CD4-positive, alpha-beta T cell (primary cell): ENCODE data around the gene PHF11. TPM values are rescaled to one million over a fixed set of nuclear protein-coding genes. Genes with fewer than 3 reads are reported as not detected.

Experiments
- ATAC-seq: fragments of 200-7000 bp; cut with Tn5 transposase; one replicate; pipeline ENCODE4 v1.10.0; 2022; ENCODE audit warnings: mild to moderate bottlenecking; ENCODE audit not compliant: poor library complexity
- CTCF ChIA-PET: fragments of 350-600 bp; sonication (Branson Sonifier 250); formaldehyde crosslinking; loops from one replicate; lab custom pipeline; 2021; ENCODE audit warnings: antibody characterized with exemption, inconsistent platforms; lab: Charles Lee
- POLR2A ChIA-PET: fragments of 350-600 bp; sonication (Branson Sonifier 250); formaldehyde crosslinking; loops from one replicate; lab custom pipeline; 2021; ENCODE audit warnings: antibody characterized with exemption, inconsistent platforms; lab: Charles Lee
- DNase-seq, 14 experiments: peaks; one replicate each; pipeline ENCODE4 v3.0.0-alpha.2; 2013 to 2020; ENCODE audit warnings: mixed read lengths in 2 of 14
- H3K27ac ChIP-seq, 2 donors: one replicate each; pipeline versions ENCODE4 v1.5.1 to v1.7.0; 2013; ENCODE audit warnings: low read length in 2 of 2, low read depth in 1 of 2, mild to moderate bottlenecking in 1 of 2
- H3K27me3 ChIP-seq, 2 experiments: 1 replicate in 1 of 2; 2 replicates in 1 of 2; pipeline versions ENCODE4 v1.6.1 to v1.7.0; 2013; ENCODE audit warnings: low read length in 2 of 2, control low read depth in 1 of 2, mild to moderate bottlenecking in 1 of 2, moderate library complexity in 1 of 2; ENCODE audit not compliant: insufficient read depth in 2 of 2, control insufficient read depth in 1 of 2
- H3K36me3 ChIP-seq: one replicate; pipeline ENCODE4 v1.6.1; 2013; ENCODE audit warnings: low read length, control low read depth; ENCODE audit not compliant: insufficient read depth
- H3K4me1 ChIP-seq: one replicate; pipeline ENCODE4 v1.6.1; 2013; ENCODE audit warnings: low read length, control low read depth; ENCODE audit not compliant: insufficient read depth
- H3K4me3 ChIP-seq: one replicate; pipeline ENCODE4 v1.5.1; 2013; ENCODE audit warnings: mild to moderate bottlenecking, low read length, moderate library complexity
- H3K9me3 ChIP-seq, 2 experiments: 1 replicate in 1 of 2; 2 replicates in 1 of 2; pipeline versions ENCODE4 v1.6.1 to v1.7.0; 2013; ENCODE audit warnings: low read length in 2 of 2, mild to moderate bottlenecking in 2 of 2, control low read depth in 1 of 2, moderate library complexity in 1 of 2; ENCODE audit not compliant: control insufficient read depth in 1 of 2, insufficient read depth in 1 of 2
- H3K27ac Mint-ChIP-seq: one replicate; pipeline ENCODE4 v1.8.0; 2020; ENCODE audit warnings: mixed read lengths
- H3K27me3 Mint-ChIP-seq: one replicate; pipeline ENCODE4 v1.8.0; 2021; ENCODE audit warnings: mixed read lengths
- H3K36me3 Mint-ChIP-seq: one replicate; pipeline ENCODE4 v1.8.0; 2021; ENCODE audit warnings: low read depth, mixed read lengths
- H3K4me1 Mint-ChIP-seq: one replicate; pipeline ENCODE4 v1.8.0; 2021; ENCODE audit warnings: low read depth, mixed read lengths
- H3K4me3 Mint-ChIP-seq: one replicate; pipeline ENCODE4 v1.8.0; 2020; ENCODE audit warnings: mild to moderate bottlenecking, mixed read lengths
- H3K9me3 Mint-ChIP-seq: one replicate; pipeline ENCODE4 v1.8.0; 2020; ENCODE audit warnings: mixed read lengths
- CTCF ChIP-seq: fragments of 200-600 bp; IDR thresholded peaks from one replicate; pipeline ENCODE4 v1.8.0; 2022; ENCODE audit warnings: antibody characterized with exemption, mild to moderate bottlenecking
- intact Hi-C, 2 experiments: fragments of 100-400 bp; cut with DNase I in 1 of 2; cut with micrococcal nuclease in 1 of 2; formaldehyde crosslinking; loops; one replicate each; pipeline versions ENCODE4 v1.15.1 to v1.9.0; 2023 to 2025; cut with DNase I, micrococcal nuclease
- total RNA-seq, 174 experiments: library from RNA in 2 of 174; stranded (reverse) in 2 of 174; gene quantifications; one replicate each; pipeline ENCODE4 v1.2.3 and lab custom pipeline; 2021 to 2026

Gene PHF11
- total RNA-seq, 2 experiments from 2014 or later = 105 TPM

- Histone ChIP-seq H3K9me3 (no peaks in the 10 kb centered on the region), H3K4me1 (peaks cover 9% of the 10 kb centered on the region), H3K27ac (no peak overlapping the region), H3K4me3 (no peak overlapping the region), H3K27me3 (no peaks in the 10 kb centered on the region), H3K36me3 (peaks cover 11% of the 10 kb centered on the region)
- Mint-ChIP-seq H3K36me3 (peaks cover 42% of the 10 kb centered on the region), H3K4me1 (peaks cover 22% of the 10 kb centered on the region), H3K27me3 (no peaks in the 10 kb centered on the region), H3K9me3 (no peaks in the 10 kb centered on the region), H3K4me3 (no peak overlapping the region), H3K27ac (no peak overlapping the region)
- ATAC-seq (no peak), DNase-seq (no peak)
- intact Hi-C loops = no loop called here
- no peak for TF ChIP-seq CTCF
- POLR2A ChIA-PET = no interaction called here
- CTCF ChIA-PET = no interaction called here
Observed at GRCh38 chr13:49536144-49536873, 40.6 kb downstream of the PHF11 start.

- no peaks in the 10 kb centered on the region for H3K27me3 Mint-ChIP-seq
- ATAC-seq (no peak), DNase-seq (no peak)
- H3K36me3 Mint-ChIP-seq = peaks cover 49% of the 10 kb centered on the region
- no peak overlapping the region for H3K4me3 Mint-ChIP-seq
- H3K27ac ChIP-seq = no peak overlapping the region
- intact Hi-C loops = no loop called here
- no peak overlapping the region for H3K27ac Mint-ChIP-seq
- peaks cover 18% of the 10 kb centered on the region for H3K36me3 ChIP-seq
- POLR2A ChIA-PET = interaction anchor here (0.7 kb wide), 1 partner anchor 425 kb away, joined by 5 read pairs; no protein-coding TSS in a partner anchor
- CTCF ChIA-PET = no interaction called here
- H3K4me3 ChIP-seq = no peak overlapping the region
- H3K4me1 Mint-ChIP-seq = peaks cover 22% of the 10 kb centered on the region
- no peaks in the 10 kb centered on the region for H3K9me3 Mint-ChIP-seq
- peaks cover 9% of the 10 kb centered on the region for H3K4me1 ChIP-seq
- H3K9me3 ChIP-seq = no peaks in the 10 kb centered on the region
- H3K27me3 ChIP-seq = no peaks in the 10 kb centered on the region
- TF ChIP-seq CTCF = no peak
Observed at GRCh38 chr13:49538404-49538803, 42.7 kb downstream of the PHF11 start.

GRCh38 chr13:49539313-49539712, 43.6 kb downstream of the PHF11 start:
- Histone ChIP-seq H3K9me3 (no peaks in the 10 kb centered on the region), H3K27me3 (no peaks in the 10 kb centered on the region), H3K27ac (no peak overlapping the region), H3K4me3 (no peak overlapping the region), H3K36me3 (peaks cover 18% of the 10 kb centered on the region), H3K4me1 (peaks cover 9% of the 10 kb centered on the region)
- ChIA-PET POLR2A (interaction anchor here (0.6 to 3.2 kb wide), 8 partner anchors 11 to 95 kb away, joined by 3 to 23 read pairs (median 4); partner anchors contain the start of genes CAB39L, PHF11, RCBTB1 and SETDB2), CTCF (interaction anchor here (0.6 kb wide), 1 partner anchor 117 kb away, joined by 3 read pairs; no protein-coding TSS in a partner anchor)
- peak overlapping the region; percentile 69 for H3K4me3 Mint-ChIP-seq
- no peaks in the 10 kb centered on the region for H3K9me3 Mint-ChIP-seq
- peaks cover 52% of the 10 kb centered on the region for H3K36me3 Mint-ChIP-seq
- H3K27me3 Mint-ChIP-seq = no peaks in the 10 kb centered on the region
- peaks cover 22% of the 10 kb centered on the region for H3K4me1 Mint-ChIP-seq
- ATAC-seq (no peak), DNase-seq (no peak)
- no peak for TF ChIP-seq CTCF
- intact Hi-C loops = no loop called here
- H3K27ac Mint-ChIP-seq = peak overlapping the region; percentile 93
